Stimulated activated CD4-positive, alpha-beta T cell treated with anti-CD3 and anti-CD28 coated beads, Interleukin-1b, Interleukin-23, amount 100 ng/mL, for 48 hours (primary cell): Measurements from ENCODE around the gene SOX15.

Experiments
- DNase-seq: peaks from one replicate; pipeline ENCODE4 v3.0.0-alpha.2; 2020

Gene SOX15

DNA sequence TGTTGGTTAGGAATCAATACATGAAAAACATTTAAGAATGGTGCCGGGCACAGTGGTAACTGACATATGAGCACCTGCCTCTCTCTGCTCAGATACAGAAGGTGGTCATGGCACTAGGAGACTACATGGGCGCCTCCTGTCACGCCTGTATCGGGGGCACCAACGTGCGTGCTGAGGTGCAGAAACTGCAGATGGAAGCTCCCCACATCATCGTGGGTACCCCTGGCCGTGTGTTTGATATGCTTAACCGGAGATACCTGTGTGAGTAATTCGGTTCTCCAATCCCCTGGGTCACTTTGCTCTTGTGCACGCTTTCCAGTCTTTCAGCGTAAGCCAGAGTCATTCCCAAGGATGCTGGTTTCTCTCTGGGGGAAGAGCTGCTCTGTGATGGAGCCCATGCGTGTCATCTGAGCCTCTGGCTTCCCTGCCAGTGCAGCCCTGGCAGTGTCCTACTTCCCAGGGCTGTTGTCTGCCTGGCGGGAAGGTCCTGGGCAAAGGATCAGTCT lies 13.4 kb downstream of the SOX15 start:
- no peak for DNase-seq

DNA sequence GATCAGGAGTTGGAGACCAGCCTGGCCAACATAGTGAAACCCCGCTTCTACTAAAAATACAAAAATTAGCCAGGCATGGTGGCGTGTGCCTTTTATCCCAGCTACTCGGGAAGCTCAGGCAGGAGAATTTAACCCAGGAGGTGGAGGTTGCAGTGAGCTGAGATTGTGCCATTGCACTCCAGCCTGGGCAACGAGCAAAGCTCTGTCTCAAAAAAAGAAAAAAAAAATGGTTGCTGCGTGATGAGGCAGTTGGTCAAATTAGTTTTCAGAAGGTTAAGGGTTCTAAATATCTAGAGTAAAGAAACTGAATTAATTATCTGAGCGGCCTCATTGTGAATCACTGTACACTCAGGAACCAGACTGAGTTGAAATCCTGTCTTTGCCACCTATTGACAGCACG lies 13.9 kb downstream of the SOX15 start:
- DNase-seq: no peak

DNA sequence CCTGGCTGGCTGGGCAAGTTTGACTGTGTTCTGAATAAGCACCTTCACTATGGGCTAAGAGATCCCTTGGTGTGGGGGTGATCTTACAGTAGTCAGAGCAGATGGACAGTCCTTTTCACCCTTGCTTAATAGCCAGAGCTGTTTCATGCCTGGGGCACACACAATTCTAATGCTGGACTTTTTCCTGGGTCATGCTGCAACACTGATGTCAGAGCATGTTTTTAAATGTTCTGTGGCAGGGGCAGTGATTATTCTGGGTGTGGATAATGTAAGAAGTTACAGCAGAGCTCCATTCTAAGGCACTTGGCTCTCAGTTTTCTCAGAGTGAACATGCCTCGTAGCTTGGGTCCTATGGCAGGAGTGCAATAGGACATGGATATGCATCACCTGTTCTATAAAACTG lies 14.4 kb downstream of the SOX15 start:
- DNase-seq: no peak

DNA sequence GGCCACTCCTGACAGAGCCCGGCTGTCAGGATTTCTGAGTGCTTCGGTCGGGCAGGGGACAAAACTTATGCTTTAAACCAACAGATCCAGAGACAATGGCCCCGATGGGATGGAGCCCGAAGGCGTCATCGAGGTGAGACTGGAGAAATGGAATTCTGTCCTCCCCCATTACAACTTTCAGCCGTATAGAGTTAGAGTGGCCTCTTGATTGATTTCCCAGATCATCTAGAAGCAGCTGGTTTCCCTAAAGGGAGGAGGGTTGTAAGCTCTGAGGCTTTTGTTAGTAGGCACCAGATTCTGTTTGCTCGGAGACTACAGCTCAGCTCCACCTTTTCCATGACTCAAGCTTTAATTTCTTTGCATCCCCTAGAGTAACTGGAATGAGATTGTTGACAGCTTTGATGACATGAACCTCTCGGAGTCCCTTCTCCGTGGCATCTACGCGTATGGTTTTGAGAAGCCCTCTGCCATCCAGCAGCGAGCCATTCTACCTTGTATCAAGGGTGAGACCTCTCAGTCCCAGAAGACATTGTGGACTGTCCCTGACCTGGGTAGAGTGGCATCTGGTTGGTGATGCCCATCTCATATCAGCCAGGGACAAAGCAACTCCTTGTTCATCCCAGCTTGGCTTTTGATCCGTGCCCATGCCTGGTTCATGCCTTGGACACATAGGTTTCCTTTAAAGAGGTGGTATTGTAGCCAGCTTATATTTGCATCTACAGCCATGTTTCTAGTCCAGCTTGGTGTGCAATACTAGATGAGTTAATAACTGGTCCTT lies 15.5 kb downstream of the SOX15 start:
- no peak for DNase-seq

DNA sequence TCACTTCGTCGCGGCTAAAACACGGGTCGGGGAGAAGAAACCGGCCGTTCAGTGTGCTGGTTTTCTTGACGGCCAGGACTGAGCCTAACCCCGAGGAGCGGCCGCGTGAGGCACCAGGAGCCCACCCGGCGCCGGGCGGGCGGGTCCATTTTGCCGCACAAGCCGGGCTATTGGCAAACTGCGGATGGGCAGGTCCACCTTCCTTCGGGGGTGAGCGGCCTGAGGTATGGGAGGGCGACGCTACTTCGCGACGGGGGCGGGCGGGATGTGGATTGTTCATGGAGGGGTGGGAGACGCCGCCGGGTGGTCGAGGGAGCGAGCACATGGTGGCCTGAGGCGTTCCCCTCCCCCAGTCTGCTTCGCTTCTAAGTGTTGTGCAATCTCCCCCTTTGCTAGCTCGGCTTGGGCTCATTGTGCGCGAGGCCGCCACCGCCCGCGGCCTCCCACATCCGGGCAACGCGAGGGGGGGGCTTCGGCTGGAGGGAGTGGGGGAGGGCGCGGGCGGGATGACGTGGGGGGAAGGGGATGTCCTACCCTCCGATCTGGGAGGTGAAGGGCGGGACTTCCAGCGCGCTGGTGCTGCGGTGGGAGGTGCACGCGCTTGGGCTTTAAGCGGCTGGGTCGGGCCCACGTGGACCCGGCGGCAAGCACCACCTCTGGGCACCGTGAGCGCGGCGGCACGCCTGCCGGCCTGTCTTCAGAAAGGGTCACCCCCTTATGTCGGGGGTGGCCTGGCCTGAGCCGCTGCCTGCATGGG lies 16.4 kb downstream of the SOX15 start:
- DNase-seq: peak; percentile 90

- peak; percentile 100 for DNase-seq
Observed at GRCh38 chr17:7572588-7573323, 17.1 kb downstream of the SOX15 start.

GRCh38 chr17:7572338-7572587 lies 17.6 kb downstream of the SOX15 start:
- no peak for DNase-seq

GRCh38 chr17:7570351-7570750 lies 19.5 kb downstream of the SOX15 start:
- DNase-seq: no peak

- no peak for DNase-seq
Observed at GRCh38 chr17:7569571-7569970, 20.3 kb downstream of the SOX15 start.

- no peak for DNase-seq
Observed at GRCh38 chr17:7563115-7563869, 26.6 kb downstream of the SOX15 start.

DNA sequence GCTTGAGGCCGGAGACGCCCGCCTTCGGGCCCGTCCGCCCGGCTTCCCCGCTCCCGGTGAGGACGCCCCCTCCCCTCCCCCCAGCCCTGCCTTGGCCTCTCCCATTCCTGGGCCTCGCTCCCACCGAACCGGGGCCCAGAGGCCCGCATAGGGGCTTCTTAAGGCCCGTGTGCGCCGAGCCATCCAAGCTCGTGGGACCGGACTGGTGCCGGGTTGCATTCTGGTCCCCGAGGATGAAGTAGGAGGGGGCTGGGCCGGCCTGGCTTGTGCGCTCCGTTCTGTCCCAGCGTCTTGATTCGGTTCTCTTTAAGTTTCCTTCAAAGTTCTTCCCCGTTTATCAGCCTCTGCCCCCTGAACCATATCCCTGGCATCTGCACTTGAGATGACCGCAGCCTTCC lies 27.7 kb downstream of the SOX15 start:
- no peak for DNase-seq

DNA sequence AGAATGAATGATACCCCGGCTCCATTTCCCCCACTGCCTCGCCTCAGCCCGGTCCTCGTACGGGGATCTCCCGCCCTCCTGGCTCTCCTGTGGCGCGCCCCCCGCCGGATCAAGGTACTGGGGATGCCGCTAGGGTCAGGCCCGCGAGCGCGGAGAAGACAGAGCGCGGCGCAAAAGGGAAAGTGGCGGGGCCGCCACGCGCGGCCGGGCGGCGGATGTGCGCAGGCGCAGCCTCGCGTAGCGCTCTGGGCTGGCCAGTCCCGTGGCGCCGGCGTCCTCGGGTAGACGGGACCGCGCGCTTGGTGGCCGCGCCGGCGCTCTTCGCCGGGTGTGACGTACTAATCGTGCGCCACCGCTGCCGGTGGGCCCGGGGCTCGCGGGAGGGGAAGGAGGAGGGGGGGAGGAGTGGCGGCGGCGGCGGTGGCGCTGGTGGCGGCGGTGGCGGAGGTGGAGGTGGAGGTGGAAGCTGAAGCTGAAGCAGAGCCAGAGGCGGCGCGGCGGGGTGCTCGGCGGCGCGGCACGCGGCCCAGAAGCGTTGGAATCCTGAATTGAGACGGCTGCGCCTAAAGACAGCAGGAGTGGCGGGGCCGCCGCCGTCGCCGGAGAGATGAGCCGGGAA lies 28.2 kb downstream of the SOX15 start, which contains the start of gene SENP3:
SENP3 (plus strand) TSS at position 331 of the 619 bp plus-strand sequence. CDS start 1,158 bp downstream, outside the sequence.
- peak; percentile 90 for DNase-seq

DNA sequence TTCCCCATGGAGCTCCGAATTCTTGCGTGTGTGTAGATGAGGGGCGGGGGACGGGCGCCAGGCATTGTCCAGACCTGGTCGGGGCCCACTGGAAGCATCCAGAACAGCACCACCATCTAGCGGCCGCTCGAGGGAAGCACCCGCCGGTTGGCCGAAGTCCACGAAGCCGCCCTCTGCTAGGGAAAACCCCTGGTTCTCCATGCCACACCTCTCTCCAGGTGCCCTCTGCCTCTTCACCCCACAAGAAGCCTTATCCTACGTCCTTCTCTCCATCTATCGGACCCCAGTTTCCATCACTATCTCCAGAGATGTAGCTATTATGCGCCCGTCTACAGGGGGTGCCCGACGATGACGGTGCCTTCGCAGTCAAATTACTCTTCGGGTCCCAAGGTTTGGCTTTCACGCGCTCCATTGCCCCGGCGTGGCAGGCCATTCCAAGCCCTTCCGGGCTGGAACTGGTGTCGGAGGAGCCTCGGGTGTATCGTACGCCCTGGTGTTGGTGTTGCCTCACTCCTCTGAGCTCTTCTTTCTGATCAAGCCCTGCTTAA lies 28.8 kb downstream of the SOX15 start:
- peak; percentile 88 for DNase-seq

DNA sequence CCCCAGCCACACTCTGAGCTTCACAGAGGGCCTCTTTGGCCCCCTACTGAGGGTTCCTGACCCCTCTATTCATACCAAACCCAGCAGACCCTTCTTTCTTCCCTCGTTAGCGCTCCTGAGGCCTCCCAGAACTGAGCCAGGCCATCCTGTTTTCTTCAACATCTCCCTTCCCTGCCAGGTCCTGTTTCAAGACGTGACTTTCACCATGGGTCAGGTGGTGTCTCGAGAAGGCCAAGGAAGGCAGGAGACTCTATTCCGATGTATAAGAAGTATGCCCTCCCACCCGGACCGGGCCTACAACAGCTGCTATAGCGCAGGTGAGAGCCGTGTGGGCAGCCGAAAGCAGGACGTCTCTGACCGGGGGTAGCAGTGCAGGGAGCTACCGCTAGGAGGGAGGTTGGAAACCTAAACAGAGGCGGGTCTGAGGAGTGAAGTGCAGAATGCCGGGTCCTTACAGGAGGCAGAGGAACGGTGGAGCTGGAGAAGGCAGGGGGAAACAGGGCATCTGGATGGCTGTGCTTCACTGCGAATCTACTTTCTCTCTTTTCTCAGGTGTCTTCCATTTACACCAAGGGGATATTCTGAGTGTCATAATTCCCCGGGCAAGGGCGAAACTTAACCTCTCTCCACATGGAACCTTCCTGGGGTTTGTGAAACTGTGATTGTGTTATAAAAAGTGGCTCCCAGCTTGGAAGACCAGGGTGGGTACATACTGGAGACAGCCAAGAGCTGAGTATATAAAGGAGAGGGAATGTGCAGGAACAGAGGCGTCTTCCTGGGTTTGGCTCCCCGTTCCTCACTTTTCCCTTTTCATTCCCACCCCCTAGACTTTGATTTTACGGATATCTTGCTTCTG lies 29.5 kb downstream of the SOX15 start:
- DNase-seq: peak; percentile 64

- DNase-seq: no peak
Observed at GRCh38 chr17:7559320-7560171, 30.3 kb downstream of the SOX15 start.

GRCh38 chr17:7558544-7559319 lies 31.2 kb downstream of the SOX15 start, which contains the start of gene TNFSF13:
Gene TNFSF13 (plus strand): TSS chr17:7558750. CDS start chr17:7559040, 290 bp downstream.
- no peak for DNase-seq

GRCh38 chr17:7557775-7558543 lies 31.9 kb downstream of the SOX15 start:
- DNase-seq: no peak

DNA sequence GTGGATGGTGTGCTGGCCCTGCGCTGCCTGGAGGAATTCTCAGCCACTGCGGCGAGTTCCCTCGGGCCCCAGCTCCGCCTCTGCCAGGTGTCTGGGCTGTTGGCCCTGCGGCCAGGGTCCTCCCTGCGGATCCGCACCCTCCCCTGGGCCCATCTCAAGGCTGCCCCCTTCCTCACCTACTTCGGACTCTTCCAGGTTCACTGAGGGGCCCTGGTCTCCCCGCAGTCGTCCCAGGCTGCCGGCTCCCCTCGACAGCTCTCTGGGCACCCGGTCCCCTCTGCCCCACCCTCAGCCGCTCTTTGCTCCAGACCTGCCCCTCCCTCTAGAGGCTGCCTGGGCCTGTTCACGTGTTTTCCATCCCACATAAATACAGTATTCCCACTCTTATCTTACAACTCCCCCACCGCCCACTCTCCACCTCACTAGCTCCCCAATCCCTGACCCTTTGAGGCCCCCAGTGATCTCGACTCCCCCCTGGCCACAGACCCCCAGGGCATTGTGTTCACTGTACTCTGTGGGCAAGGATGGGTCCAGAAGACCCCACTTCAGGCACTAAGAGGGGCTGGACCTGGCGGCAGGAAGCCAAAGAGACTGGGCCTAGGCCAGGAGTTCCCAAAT lies 32.6 kb downstream of the SOX15 start:
- DNase-seq: no peak
